ENCODE data around the gene TAX1BP3. TPM values are rescaled to one million over a fixed set of nuclear protein-coding genes. Genes with fewer than 3 reads are reported as not detected.

Gene TAX1BP3
- total and polyA plus RNA-seq, 9 of the 15 experiments (the other 6 are each of a cell fraction or from before 2014, with no cell fraction given): 0.99 to 14.5 (median 6.2) TPM

GRCh38 chr17:3683054-3683511 is 14.7 kb upstream of the TAX1BP3 start (continued):
- TF ChIP-seq MLLT1 (IDR thresholded peaks at IDR 0.05) (no peak), NR4A1 (CRISPR knock-in tag; IDR thresholded peaks at IDR 0.05) (no peak), NR4A1 (tag; IDR thresholded peaks at IDR 0.05) (no peak), ELF4 (CRISPR knock-in tag; IDR thresholded peaks at IDR 0.05) (0 out of 2 replicates have a peak, but pooled peaks have one; percentile 34), REST (IDR thresholded peaks at IDR 0.05; ENCODE audit: borderline replicate concordance) (peak; percentile 62; the same call in 1 of the 2 replicates), REST (CRISPR knock-in tag; IDR thresholded peaks at IDR 0.05; ENCODE audit: low read depth) (no peak), NCOA1 (IDR thresholded peaks at IDR 0.05; ENCODE audit: low read depth) (no peak), EP300 (IDR thresholded peaks at IDR 0.05; ENCODE audit: low read length) (no peak), SMC3 (conservative IDR thresholded peaks at IDR 0.05; ENCODE audit: insufficient read depth, low read depth, low read length) (peak; percentile 50; the same call in 1 of the 2 replicates), MED1 (CRISPR knock-in tag; IDR thresholded peaks at IDR 0.05; ENCODE audit: borderline replicate concordance) (no peak), SIX5 (IDR thresholded peaks at IDR 0.05; ENCODE audit: borderline replicate concordance in 1 of 2, insufficient read depth in 1 of 2, low read depth in 1 of 2, low read length in 2 of 2) (no peak), ZBTB7A (IDR thresholded peaks at IDR 0.05; ENCODE audit: borderline replicate concordance, control insufficient read depth, low read depth, low read length) (peak; percentile 66), FOXK2 (conservative IDR thresholded peaks at IDR 0.05 in 1 of 2, IDR thresholded peaks at IDR 0.05 in 1 of 2; ENCODE audit: low read depth in 2 of 2) (no peak), TFE3 (CRISPR knock-in tag; IDR thresholded peaks at IDR 0.05) (no peak), CC2D1A (IDR thresholded peaks at IDR 0.05) (0 out of 2 replicates have a peak, but pooled peaks have one; percentile 65)
- TF ChIP-seq, protein P1, sequence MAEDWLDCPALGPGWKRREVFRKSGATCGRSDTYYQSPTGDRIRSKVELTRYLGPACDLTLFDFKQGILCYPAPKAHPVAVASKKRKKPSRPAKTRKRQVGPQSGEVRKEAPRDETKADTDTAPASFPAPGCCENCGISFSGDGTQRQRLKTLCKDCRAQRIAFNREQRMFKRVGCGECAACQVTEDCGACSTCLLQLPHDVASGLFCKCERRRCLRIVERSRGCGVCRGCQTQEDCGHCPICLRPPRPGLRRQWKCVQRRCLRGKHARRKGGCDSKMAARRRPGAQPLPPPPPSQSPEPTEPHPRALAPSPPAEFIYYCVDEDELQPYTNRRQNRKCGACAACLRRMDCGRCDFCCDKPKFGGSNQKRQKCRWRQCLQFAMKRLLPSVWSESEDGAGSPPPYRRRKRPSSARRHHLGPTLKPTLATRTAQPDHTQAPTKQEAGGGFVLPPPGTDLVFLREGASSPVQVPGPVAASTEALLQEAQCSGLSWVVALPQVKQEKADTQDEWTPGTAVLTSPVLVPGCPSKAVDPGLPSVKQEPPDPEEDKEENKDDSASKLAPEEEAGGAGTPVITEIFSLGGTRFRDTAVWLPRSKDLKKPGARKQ (CRISPR knock-in tag; IDR thresholded peaks at IDR 0.05): no peak

All from K562 (cell line).